Mesenchymal stem cell (in vitro differentiated cells and primary cell): ENCODE measurements around the gene ERG.

Source experiments
- DNase-seq: peaks from one replicate; pipeline ENCODE4 v3.0.0-alpha.2; 2013
- H2AFZ ChIP-seq: one replicate; pipeline ENCODE4 v1.6.1; 2013; ENCODE audit warnings: low read depth, mild to moderate bottlenecking, control low read depth, inconsistent platforms, low read length, moderate library complexity
- H2AK5ac ChIP-seq: 2 replicates; pipeline ENCODE4 v1.6.1; 2013; ENCODE audit warnings: low read length, moderate library complexity, mild to moderate bottlenecking, inconsistent platforms; ENCODE audit not compliant: severe bottlenecking
- H2BK120ac ChIP-seq: one replicate; pipeline ENCODE4 v1.6.1; 2013; ENCODE audit warnings: low read depth, mild to moderate bottlenecking, inconsistent platforms, low read length, moderate library complexity
- H2BK12ac ChIP-seq, 2 experiments: one replicate each; pipeline ENCODE4 v1.6.1; 2013; ENCODE audit warnings: inconsistent platforms in 2 of 2, low read length in 2 of 2, mild to moderate bottlenecking in 2 of 2, moderate library complexity in 2 of 2, control low read depth in 1 of 2
- H2BK15ac ChIP-seq: one replicate; pipeline ENCODE4 v1.6.1; 2013; ENCODE audit warnings: mild to moderate bottlenecking, low read depth, inconsistent platforms; ENCODE audit not compliant: poor library complexity, severe bottlenecking
- H2BK5ac ChIP-seq: 2 replicates; pipeline ENCODE4 v1.6.1; 2013; ENCODE audit warnings: low read depth, mild to moderate bottlenecking, low read length, control low read depth, inconsistent platforms; ENCODE audit not compliant: poor library complexity, severe bottlenecking
- H3K14ac ChIP-seq, 2 experiments: one replicate each; pipeline ENCODE4 v1.6.1; 2013; ENCODE audit warnings: inconsistent platforms in 2 of 2, low read length in 2 of 2, control low read depth in 1 of 2, mild to moderate bottlenecking in 1 of 2, moderate library complexity in 1 of 2
- H3K18ac ChIP-seq, 2 experiments: one replicate each; pipeline ENCODE4 v1.6.1; 2013; ENCODE audit warnings: inconsistent platforms in 2 of 2, low read length in 2 of 2, control low read depth in 1 of 2, low read depth in 1 of 2, mild to moderate bottlenecking in 1 of 2
- H3K23ac ChIP-seq, 2 experiments: one replicate each; pipeline ENCODE4 v1.6.1; 2013; ENCODE audit warnings: inconsistent platforms in 2 of 2, low read length in 2 of 2, mild to moderate bottlenecking in 2 of 2, moderate library complexity in 2 of 2, control low read depth in 1 of 2
- H3K27ac ChIP-seq: 2 replicates; pipeline ENCODE4 v1.5.1; 2013; ENCODE audit warnings: mild to moderate bottlenecking, moderate library complexity, low read length, control low read depth, inconsistent platforms; ENCODE audit not compliant: poor library complexity, severe bottlenecking
- H3K27me3 ChIP-seq, 2 experiments: 2 replicates each; pipeline versions ENCODE4 v1.6.1 to v1.7.0; 2013; ENCODE audit warnings: low read length in 2 of 2, mild to moderate bottlenecking in 2 of 2, moderate library complexity in 2 of 2, control low read depth in 1 of 2, inconsistent platforms in 1 of 2; ENCODE audit not compliant: control insufficient read depth in 1 of 2, insufficient read depth in 1 of 2
- H3K36me3 ChIP-seq, 2 experiments: 2 replicates each; pipeline versions ENCODE4 v1.6.1 to v1.7.0; 2013; ENCODE audit warnings: low read length in 2 of 2, control low read depth in 1 of 2, inconsistent platforms in 1 of 2, low read depth in 1 of 2, mild to moderate bottlenecking in 1 of 2; ENCODE audit not compliant: insufficient read depth in 2 of 2, control insufficient read depth in 1 of 2
- H3K4ac ChIP-seq, 2 experiments: one replicate each; pipeline ENCODE4 v1.6.1; 2013; ENCODE audit warnings: inconsistent platforms in 2 of 2, low read length in 2 of 2, mild to moderate bottlenecking in 2 of 2, moderate library complexity in 2 of 2, control low read depth in 1 of 2, low read depth in 1 of 2
- H3K4me1 ChIP-seq: 2 replicates; pipeline ENCODE4 v1.6.1; 2013; ENCODE audit warnings: low read depth, low read length, control low read depth; ENCODE audit not compliant: control insufficient read depth, insufficient read depth
- H3K4me2 ChIP-seq: 2 replicates; pipeline ENCODE4 v1.6.1; 2013; ENCODE audit warnings: low read length, mild to moderate bottlenecking, inconsistent platforms; ENCODE audit not compliant: poor library complexity, severe bottlenecking
- H3K4me3 ChIP-seq, 2 experiments: 2 replicates each; pipeline versions ENCODE4 v1.5.1 to v1.7.0; 2013; ENCODE audit warnings: low read length in 2 of 2, mild to moderate bottlenecking in 2 of 2, control low read depth in 1 of 2, low read depth in 1 of 2; ENCODE audit not compliant: insufficient read depth in 1 of 2
- H3K79me1 ChIP-seq: replicated peaks from 2 replicates; pipeline ENCODE4 v1.6.1; 2013; ENCODE audit warnings: mild to moderate bottlenecking, control low read depth, low read length, inconsistent platforms; ENCODE audit not compliant: poor library complexity, severe bottlenecking
- H3K9ac ChIP-seq: 2 replicates; pipeline ENCODE4 v1.7.0; 2013; ENCODE audit warnings: mild to moderate bottlenecking, low read length, moderate library complexity
- H3K9me3 ChIP-seq: 2 replicates; pipeline ENCODE4 v1.7.0; 2013; ENCODE audit warnings: mild to moderate bottlenecking, low read length; ENCODE audit not compliant: control insufficient read depth
- H4K8ac ChIP-seq: one replicate; pipeline ENCODE4 v1.6.1; 2013; ENCODE audit warnings: inconsistent platforms, mild to moderate bottlenecking, low read length, moderate library complexity
- H4K91ac ChIP-seq: one replicate; pipeline ENCODE4 v1.6.1; 2013; ENCODE audit warnings: mild to moderate bottlenecking, low read length, inconsistent platforms
- WGBS: methylation state at CpG from one replicate; pipeline ENCODE4 v1.1.7; 2013; ENCODE audit warnings: mixed read lengths; 5-methylcytosine and 5-hydroxymethylcytosine counted together

ERG gene

GRCh38 chr21:38402291-38402690 lies 96.0 kb downstream of the ERG start:
- Histone ChIP-seq H3K9ac (no peak overlapping the region), H4K8ac (peak overlapping the region; percentile 24), H3K18ac (no peak overlapping the region), H3K79me1 (no peaks in the 10 kb centered on the region), H4K91ac (no peak overlapping the region), H3K9me3 (no peaks in the 10 kb centered on the region), H3K23ac (no peak overlapping the region), H2BK12ac (no peak overlapping the region), H3K4me2 (no peak overlapping the region), H3K27ac (no peak overlapping the region), H3K4ac (no peak overlapping the region), H2BK5ac (no peak overlapping the region), H2AFZ (no peak overlapping the region), H2AK5ac (no peak overlapping the region), H3K27me3 (no peaks in the 10 kb centered on the region), H2BK120ac (no peak overlapping the region), H3K4me3 (no peak overlapping the region), H3K4me1 (peaks cover 10% of the 10 kb centered on the region), H3K36me3 (no peaks in the 10 kb centered on the region), H3K14ac (no peak overlapping the region), H2BK15ac (no peak overlapping the region)
- no peak for DNase-seq
- WGBS: 86% methylated on average over 10 of the region's 11 CpGs

- H2AK5ac ChIP-seq: no peak overlapping the region
- 91% methylated on average over 8 of the region's 12 CpGs for WGBS
Observed at GRCh38 chr21:38401191-38401926, 96.9 kb downstream of the ERG start.

GRCh38 chr21:38400195-38400919 lies 97.9 kb downstream of the ERG start:
- 87% methylated on average over 12 of the region's 13 CpGs for WGBS
- peaks cover 10% of the 10 kb centered on the region for H3K4me1 ChIP-seq
- no peak overlapping the region for H2BK15ac ChIP-seq
- no peak overlapping the region for H2AK5ac ChIP-seq
- no peak for DNase-seq
- H3K4ac ChIP-seq: no peak overlapping the region
- no peak overlapping the region for H3K4me2 ChIP-seq
- H3K14ac ChIP-seq: no peak overlapping the region
- H2BK12ac ChIP-seq: no peak overlapping the region
- H3K79me1 ChIP-seq: no peaks in the 10 kb centered on the region
- no peak overlapping the region for H3K27ac ChIP-seq
- no peak overlapping the region for H3K4me3 ChIP-seq
- H4K8ac ChIP-seq: no peak overlapping the region
- no peak overlapping the region for H2BK120ac ChIP-seq
- H3K36me3 ChIP-seq: no peaks in the 10 kb centered on the region
- no peak overlapping the region for H2AFZ ChIP-seq
- no peak overlapping the region for H3K18ac ChIP-seq
- no peak overlapping the region for H3K23ac ChIP-seq
- H4K91ac ChIP-seq: no peak overlapping the region
- H3K9me3 ChIP-seq: no peaks in the 10 kb centered on the region
- peaks cover 3 to 4% of the 10 kb centered on the region in 2 experiments for H3K27me3 ChIP-seq
- no peak overlapping the region for H3K9ac ChIP-seq
- no peak overlapping the region for H2BK5ac ChIP-seq

More at GRCh38 chr21:38401191-38401926, 96.9 kb downstream of the ERG start:
- no peak overlapping the region for H3K14ac ChIP-seq
- no peaks in the 10 kb centered on the region for H3K79me1 ChIP-seq
- H4K8ac ChIP-seq: no peak overlapping the region
- no peak overlapping the region for H3K27ac ChIP-seq
- no peak overlapping the region for H2BK120ac ChIP-seq
- no peak overlapping the region for H3K23ac ChIP-seq
- H4K91ac ChIP-seq: peak overlapping the region; percentile 31
- H2BK12ac ChIP-seq: no peak overlapping the region
- H3K9ac ChIP-seq: no peak overlapping the region
- DNase-seq: no peak
- H3K4me2 ChIP-seq: no peak overlapping the region
- no peak overlapping the region for H3K4me3 ChIP-seq
- no peak overlapping the region for H3K4ac ChIP-seq
- H3K27me3 ChIP-seq: peaks cover 0 to 3% of the 10 kb centered on the region in 2 experiments
- no peak overlapping the region for H2BK15ac ChIP-seq
- no peak overlapping the region for H2BK5ac ChIP-seq
- H3K18ac ChIP-seq: no peak overlapping the region
- H2AFZ ChIP-seq: no peak overlapping the region
- no peaks in the 10 kb centered on the region for H3K36me3 ChIP-seq
- peaks cover 10% of the 10 kb centered on the region for H3K4me1 ChIP-seq
- H3K9me3 ChIP-seq: no peaks in the 10 kb centered on the region

- Histone ChIP-seq H3K9ac (no peak overlapping the region), H2BK5ac (no peak overlapping the region), H2BK120ac (no peak overlapping the region), H3K4ac (no peak overlapping the region), H2AK5ac (no peak overlapping the region), H2AFZ (no peak overlapping the region), H3K4me2 (no peak overlapping the region), H3K23ac (no peak overlapping the region), H3K9me3 (no peaks in the 10 kb centered on the region), H3K36me3 (no peaks in the 10 kb centered on the region), H3K14ac (no peak overlapping the region), H3K4me3 (no peak overlapping the region), H3K79me1 (no peaks in the 10 kb centered on the region), H2BK15ac (no peak overlapping the region), H3K18ac (no peak overlapping the region), H3K4me1 (peaks cover 6% of the 10 kb centered on the region), H4K91ac (no peak overlapping the region), H4K8ac (no peak overlapping the region), H3K27ac (no peak overlapping the region), H3K27me3 (peaks cover 3 to 4% of the 10 kb centered on the region in 2 experiments), H2BK12ac (no peak overlapping the region)
- DNase-seq: no peak
- 91% methylated on average over 2 of the region's 3 CpGs for WGBS
Observed at GRCh38 chr21:38399103-38399502, 99.2 kb downstream of the ERG start.
